Neural crest cell (in vitro differentiated cells): Measurements from ENCODE around the gene MFAP1. TPM values are rescaled to one million over a fixed set of nuclear protein-coding genes. Genes with fewer than 3 reads are reported as not detected.

ENCODE experiments used
- DNase-seq: peaks from one replicate; pipeline ENCODE4 v3.0.0; 2021; ENCODE audit warnings: low read depth, mixed read lengths, low spot score
- H3K27ac Mint-ChIP-seq: one replicate; pipeline ENCODE4 v1.8.0; 2021; ENCODE audit warnings: mild to moderate bottlenecking, mixed read lengths; ENCODE audit not compliant: unreplicated experiment
- H3K27me3 Mint-ChIP-seq: 2 replicates; pipeline ENCODE4 v1.8.0; 2021; ENCODE audit warnings: low read depth, mild to moderate bottlenecking, mixed read lengths
- H3K36me3 Mint-ChIP-seq: 2 replicates; pipeline ENCODE4 v1.8.0; 2021; ENCODE audit warnings: low read depth, mild to moderate bottlenecking, mixed read lengths
- H3K4me1 Mint-ChIP-seq: 2 replicates; pipeline ENCODE4 v1.8.0; 2021; ENCODE audit warnings: mixed read lengths
- H3K4me3 Mint-ChIP-seq: one replicate; pipeline ENCODE4 v1.8.0; 2021; ENCODE audit warnings: mild to moderate bottlenecking, mixed read lengths
- H3K9me3 Mint-ChIP-seq: 2 replicates; pipeline ENCODE4 v1.8.0; 2021; ENCODE audit warnings: mixed read lengths
- total RNA-seq: library from RNA; stranded (reverse); gene quantifications from 2 replicates; pipeline ENCODE4 v1.2.1, GENCODE V29; 2021
- TF ChIP-seq, protein P1 (sequence below): fragments of 200-600 bp; sonication (generic); conservative IDR thresholded peaks from 2 replicates; pipeline ENCODE4 v1.5.0; 2021; ENCODE audit warnings: antibody characterized with exemption, mild to moderate bottlenecking

MFAP1 gene
- total RNA-seq, 1 donor from 2014 or later, result 41.0 TPM

DNA sequence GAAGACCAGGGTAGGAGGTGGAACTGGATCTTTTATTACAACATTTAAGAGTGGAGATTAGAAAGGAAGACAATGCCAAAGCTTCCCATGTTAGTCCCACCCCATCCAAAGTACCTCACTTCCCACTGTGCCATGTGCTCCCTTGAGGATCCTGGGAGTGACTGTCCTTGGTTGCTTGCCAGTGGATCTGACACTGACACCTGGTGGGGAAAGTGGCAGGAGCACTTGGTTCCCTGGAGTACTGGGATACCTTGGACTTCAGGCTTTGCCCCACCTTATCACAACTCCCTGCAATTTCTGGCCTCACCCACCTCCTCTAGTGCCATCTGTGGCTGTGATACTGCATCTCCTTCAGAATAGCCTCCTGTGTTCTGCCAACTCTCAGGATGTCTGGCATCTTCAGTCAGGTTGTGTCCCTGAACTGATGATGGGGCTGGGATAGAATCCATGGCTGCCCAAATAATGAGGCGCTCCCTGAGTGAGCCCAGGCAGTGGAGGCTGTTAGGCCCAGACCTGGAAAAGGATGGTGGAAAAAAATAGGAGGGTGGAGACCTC lies 49.0 kb downstream of the MFAP1 start:
- H3K9me3 Mint-ChIP-seq, result no peaks in the 10 kb centered on the region
- H3K27ac Mint-ChIP-seq, result no peak overlapping the region
- TF ChIP-seq, protein P1, sequence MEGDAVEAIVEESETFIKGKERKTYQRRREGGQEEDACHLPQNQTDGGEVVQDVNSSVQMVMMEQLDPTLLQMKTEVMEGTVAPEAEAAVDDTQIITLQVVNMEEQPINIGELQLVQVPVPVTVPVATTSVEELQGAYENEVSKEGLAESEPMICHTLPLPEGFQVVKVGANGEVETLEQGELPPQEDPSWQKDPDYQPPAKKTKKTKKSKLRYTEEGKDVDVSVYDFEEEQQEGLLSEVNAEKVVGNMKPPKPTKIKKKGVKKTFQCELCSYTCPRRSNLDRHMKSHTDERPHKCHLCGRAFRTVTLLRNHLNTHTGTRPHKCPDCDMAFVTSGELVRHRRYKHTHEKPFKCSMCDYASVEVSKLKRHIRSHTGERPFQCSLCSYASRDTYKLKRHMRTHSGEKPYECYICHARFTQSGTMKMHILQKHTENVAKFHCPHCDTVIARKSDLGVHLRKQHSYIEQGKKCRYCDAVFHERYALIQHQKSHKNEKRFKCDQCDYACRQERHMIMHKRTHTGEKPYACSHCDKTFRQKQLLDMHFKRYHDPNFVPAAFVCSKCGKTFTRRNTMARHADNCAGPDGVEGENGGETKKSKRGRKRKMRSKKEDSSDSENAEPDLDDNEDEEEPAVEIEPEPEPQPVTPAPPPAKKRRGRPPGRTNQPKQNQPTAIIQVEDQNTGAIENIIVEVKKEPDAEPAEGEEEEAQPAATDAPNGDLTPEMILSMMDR, result peak; percentile 53
- H3K27me3 Mint-ChIP-seq, result peaks cover 22% of the 10 kb centered on the region
- peaks cover 10% of the 10 kb centered on the region for H3K36me3 Mint-ChIP-seq
- DNase-seq, result peak; percentile 14
- peaks cover 8% of the 10 kb centered on the region for H3K4me1 Mint-ChIP-seq
- peak overlapping the region; percentile 77 for H3K4me3 Mint-ChIP-seq

DNA sequence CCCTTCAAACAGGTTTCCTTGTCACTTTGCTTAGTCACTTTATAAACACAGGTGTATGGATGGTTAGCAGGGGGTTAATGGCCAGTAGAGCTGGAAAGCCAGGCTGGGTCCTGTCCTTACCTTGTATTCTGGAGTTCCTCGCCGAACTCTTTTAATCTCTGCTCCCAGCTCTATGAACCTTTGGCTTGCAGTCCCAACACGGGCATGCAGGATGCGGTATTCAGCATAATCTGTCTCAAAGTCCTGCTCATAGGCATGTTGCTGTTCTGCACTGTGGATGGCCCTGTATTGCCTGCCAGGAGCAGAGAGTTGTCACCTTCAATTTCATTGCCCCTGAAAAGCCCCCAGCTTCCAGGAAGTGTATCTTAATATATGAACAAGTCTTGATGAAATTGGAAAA lies 50.4 kb downstream of the MFAP1 start:
- Mint-ChIP-seq H3K9me3 (no peaks in the 10 kb centered on the region), H3K27ac (no peak overlapping the region), H3K4me1 (peaks cover 8% of the 10 kb centered on the region), H3K4me3 (peak overlapping the region; percentile 45), H3K36me3 (peaks cover 21% of the 10 kb centered on the region), H3K27me3 (peaks cover 19% of the 10 kb centered on the region)
- no peak for DNase-seq
- TF ChIP-seq, protein P1, result no peak

DNA sequence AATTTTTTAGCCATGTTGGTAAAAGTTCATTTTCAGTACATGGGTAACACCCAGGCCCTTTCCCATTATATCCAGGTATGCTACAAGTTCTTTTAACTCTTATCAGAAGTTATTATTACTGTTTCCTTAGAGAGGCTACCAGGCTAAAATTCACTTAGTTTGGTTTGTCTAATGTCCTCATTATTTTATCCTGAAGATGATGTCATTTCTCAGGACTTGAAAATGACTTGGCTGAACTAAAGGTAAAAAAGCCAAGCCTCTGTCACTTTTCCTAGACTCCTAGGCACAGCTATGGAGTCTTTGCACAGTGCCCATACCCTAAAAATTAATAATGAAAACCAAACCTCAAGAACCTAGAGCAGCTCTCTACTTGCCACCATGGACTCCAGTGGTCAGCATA lies 51.9 kb downstream of the MFAP1 start:
- DNase-seq, result no peak
- TF ChIP-seq, protein P1, result no peak
- peaks cover 25% of the 10 kb centered on the region for H3K36me3 Mint-ChIP-seq
- no peaks in the 10 kb centered on the region for H3K9me3 Mint-ChIP-seq
- no peak overlapping the region for H3K4me3 Mint-ChIP-seq
- H3K27ac Mint-ChIP-seq, result no peak overlapping the region
- peaks cover 19% of the 10 kb centered on the region for H3K27me3 Mint-ChIP-seq
- H3K4me1 Mint-ChIP-seq, result peaks cover 7% of the 10 kb centered on the region

DNA sequence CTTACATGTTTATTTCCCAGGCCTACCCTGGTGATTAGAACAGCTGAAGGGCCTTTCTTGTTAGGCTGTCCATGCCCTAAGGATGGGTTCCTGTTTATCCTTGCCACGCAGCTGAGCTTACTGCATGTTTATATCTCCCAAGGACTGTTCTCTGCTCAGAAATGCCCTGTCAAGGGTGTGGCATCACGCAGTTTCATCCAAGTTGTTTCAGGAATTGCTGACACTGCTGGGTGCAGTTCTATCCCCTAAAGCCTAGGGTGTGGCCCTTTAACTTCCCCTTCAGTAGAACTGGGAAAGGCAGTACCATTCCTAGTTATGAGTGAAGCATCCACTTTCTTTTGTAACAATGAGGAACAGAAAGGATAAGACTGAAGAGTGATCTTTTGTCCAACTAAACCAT lies 52.7 kb downstream of the MFAP1 start:
- H3K9me3 Mint-ChIP-seq, result no peaks in the 10 kb centered on the region
- DNase-seq, result no peak
- H3K4me3 Mint-ChIP-seq, result no peak overlapping the region
- H3K27ac Mint-ChIP-seq, result no peak overlapping the region
- peaks cover 12% of the 10 kb centered on the region for H3K27me3 Mint-ChIP-seq
- peaks cover 25% of the 10 kb centered on the region for H3K36me3 Mint-ChIP-seq
- TF ChIP-seq, protein P1, result no peak
- no peaks in the 10 kb centered on the region for H3K4me1 Mint-ChIP-seq

DNA sequence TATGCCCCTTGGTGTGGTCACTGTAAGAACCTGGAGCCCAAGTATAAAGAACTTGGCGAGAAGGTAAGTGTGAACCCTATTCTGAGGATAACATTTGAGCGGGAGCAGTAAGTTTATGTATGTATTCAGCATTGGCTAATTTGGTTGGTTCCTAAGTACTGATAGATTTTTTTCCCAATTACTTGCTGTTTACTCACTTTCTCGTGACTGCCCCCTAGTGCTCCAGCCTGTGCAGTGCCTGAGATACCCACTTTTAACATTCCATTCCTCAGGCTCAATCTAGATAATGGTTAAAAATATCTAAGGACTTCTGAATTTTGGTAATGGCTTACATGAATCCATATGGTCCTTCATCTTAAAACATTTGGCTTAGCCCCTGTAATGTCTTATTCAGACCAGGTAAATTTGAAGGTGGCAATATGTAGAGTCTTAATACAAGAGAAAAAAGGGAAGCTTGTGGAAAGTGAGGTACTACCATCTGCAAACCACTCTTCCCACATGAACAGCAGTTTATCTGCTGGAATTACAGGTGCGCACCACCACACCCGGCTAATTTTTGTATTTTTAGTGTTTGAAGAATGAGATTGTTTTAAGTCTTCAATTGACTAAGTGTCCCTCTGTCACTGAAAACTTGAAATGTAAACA lies 54.8 kb downstream of the MFAP1 start:
- Mint-ChIP-seq H3K4me1 (no peaks in the 10 kb centered on the region), H3K27me3 (no peaks in the 10 kb centered on the region), H3K4me3 (no peak overlapping the region), H3K36me3 (peaks cover 31% of the 10 kb centered on the region), H3K27ac (no peak overlapping the region), H3K9me3 (no peaks in the 10 kb centered on the region)
- TF ChIP-seq, protein P1, result peak; percentile 86
- DNase-seq, result peak; percentile 64
